ENCODE results near the gene ABCC6.
"Not testable (repeated sequence)": the region's sequence is repeated elsewhere in the genome, so short reads cannot be mapped to it uniquely, and the experiment has no call there.

The ABCC6 gene

DNA sequence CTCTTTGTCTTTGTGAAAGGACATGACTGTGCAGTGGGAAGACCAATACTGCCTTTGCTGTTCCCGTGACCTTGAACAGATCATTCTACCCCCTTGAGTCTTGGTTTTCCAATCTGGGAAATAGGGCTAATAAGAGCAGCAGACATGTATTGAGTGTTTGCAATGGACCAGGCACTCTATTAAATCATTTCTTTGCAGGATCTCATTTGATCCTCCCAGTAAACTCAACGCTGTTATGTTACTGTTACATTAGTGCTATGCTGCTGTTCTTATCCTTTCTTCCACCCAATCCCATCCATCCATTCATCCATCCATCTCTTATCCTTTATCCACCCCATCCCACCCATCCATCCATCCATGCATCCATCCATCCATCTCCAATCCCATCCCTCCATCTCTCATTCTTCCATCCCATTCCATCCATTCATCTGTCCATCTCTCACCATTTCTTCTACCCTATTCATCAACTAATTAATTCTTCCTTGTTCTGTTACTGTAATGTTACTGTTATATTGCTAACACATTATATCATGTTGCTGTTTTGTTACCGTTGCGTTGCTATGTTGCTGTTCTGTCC is 65.1 kb downstream of the ABCC6 start:
- no peak for DNase-seq

DNA sequence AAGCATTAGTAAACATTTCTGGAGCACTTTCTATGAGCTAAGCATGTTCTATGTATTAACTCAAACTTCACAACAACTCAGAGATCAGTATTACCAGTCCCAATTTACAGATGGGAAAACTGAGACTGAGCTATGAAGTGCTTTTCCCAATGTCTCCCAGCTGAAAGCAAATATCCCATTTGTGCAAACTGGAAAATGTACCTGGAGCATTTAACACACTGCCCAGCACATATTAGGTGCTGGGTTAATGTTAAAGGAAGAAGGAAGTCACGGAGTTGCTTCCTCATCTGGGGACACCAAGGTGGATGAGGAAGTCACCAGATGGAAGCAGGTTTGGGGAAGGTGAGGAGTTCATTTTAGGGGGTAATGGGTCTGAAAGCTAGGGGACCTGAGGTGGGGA is 66.1 kb downstream of the ABCC6 start:
- no peak for DNase-seq

DNA sequence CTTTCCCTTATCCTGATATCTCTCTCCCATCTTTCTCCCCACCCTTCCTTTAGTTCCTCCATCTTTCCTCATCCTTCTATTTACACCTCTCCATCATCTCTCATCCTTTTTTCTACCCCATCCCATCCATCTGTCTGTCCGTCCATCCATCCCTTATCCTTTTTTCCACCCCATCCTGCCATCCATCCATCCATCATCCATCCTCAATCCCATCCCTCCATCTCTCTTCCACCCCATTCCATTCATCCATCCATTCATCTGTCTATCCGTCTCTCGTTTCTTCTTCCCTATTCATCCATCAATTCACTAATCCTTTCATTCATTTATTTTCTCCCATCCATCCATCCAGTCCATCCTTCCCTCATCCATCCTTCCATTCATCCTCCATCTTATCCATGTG is 68.1 kb downstream of the ABCC6 start:
- DNase-seq: no peak

DNA sequence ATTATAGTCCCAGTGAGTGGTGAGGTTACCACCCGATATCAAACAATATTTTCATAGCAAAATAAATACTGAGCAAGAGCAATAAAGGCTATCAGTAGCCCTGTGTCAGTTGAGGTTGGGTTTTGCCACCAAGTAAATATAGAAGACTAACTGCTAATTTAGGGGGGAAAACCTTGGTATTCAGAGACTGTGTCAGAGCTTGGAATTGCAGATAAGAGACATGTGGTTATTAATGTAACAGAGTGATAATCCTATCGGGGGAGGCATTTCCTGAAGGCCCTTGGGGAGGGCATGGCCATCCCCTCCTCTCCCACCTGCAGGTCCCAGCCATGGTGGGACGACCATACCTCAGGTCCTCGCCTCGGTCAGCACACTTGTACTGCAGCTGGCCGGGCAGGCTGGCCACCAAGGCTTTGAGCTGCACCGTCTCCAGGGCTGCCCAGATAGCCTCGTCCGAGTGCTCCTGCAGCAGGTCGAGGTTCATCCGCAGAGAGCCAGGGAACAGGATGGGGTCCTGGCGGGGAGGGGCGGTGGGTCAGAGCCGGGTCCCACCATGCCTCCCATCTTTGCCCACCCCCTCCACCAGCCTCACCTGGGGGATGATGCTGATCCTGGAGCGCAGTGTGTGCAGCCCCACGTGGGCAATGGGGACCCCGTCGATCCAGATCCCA is 68.9 kb downstream of the ABCC6 start:
- DNase-seq: no peak

DNA sequence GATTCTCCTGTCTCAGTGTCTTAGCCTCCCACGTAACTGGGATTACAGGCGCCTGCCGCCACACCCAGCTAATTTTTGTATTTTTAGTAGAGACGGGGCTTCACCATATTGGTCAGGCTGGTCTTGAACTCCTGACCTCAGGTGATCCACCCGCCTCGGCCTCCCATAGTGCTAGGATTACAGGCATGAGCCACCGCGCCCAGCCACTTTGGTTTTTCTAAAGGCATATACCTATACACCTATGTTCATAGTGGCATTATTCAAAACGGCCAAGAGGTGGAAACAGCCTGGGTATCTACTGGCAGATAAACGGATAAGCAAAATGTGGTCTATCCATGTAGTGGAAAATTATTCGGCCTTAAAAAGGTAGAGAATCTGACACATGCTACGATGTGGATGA is 70.3 kb downstream of the ABCC6 start:
- DNase-seq: not testable (repeated sequence)

DNA sequence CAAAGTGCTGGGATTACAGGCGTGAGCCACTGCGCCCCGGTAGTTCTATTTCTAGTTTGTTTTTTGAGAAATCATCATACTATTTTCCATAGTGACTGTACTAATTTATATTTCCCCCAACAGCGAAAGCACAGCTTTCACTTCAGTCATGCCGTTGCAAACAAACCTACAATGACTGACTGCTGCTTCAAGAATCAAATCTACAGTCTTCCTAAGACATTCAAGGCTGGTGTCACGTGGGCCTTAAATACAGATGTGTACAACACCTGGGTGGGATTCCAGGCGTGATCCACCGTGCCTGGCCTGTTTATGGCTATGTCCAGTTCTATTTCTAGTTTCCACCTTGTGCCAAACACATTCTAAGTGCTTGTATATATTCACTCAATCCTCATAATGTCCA is 72.0 kb downstream of the ABCC6 start:
- no peak for DNase-seq

DNA sequence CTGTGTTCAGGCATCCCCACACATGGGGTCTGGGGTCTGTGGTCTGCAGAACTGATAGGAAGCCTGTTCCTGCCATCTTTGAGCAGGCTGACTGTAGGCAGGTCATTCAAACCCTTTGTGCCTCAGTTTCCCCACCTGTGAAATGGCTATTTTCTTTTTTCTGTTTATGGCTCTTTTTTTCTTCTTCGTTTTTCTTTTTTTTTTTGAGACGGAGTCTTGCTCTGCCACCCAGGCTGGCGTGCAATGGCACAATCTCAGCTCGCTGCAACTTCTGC is 72.5 kb downstream of the ABCC6 start:
- DNase-seq: no peak

DNA sequence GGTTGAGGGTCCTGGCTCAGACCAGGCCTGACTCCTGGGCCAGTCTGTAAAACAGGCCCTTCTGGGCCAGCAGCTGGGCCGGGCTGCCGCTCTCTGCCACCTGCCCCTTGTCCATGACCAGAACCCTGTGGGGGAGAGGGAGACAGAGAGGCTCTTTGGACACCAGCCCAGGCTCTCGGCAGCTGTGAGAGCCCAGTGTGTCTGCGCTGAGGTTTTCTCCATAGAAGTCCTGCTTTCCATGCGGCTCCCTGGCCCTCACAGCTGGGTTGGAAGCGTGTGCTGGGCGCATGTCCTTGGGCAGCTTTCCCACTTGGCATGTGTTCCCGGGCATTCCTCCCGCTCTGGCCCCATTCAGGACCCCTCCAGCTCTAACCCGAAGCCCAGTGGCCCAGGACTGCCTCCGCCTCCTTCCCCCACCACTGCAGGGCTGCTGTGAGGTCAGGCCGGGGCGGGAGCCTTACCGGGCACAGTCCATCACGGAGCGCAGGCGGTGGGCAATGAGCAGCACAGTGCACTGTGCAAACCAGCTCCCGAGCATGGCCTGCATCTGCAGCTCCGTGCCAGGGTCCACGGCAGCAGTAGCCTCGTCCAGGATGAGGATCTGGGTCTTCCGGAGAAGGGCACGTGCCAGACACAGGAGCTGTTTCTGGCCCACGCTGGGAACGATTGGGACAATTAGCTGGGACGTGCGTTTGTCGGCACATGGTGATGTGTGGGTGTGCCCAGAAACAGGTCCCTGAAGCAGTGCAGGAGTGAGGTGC is 73.0 kb downstream of the ABCC6 start:
- DNase-seq: peak; percentile 91

DNA sequence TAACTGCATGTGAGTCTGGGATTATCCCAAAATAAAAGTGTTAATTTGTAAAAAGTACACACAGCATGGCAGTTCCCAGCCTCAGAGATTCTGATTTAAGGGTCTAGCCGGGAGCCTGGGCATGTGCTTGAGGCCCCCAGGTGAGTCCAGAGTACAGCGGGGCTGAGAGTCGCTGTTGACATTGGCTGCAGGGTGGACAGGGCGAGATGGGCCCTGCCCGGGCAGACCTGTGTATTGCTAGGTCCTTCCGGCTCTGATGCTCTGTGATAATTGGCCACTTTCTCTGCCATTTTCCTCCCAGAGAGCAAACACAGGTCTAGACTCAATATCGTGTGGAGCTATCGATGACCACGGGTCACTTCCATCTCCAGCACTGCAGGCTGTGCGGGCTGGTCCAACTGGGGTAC is 73.6 kb downstream of the ABCC6 start:
- no peak for DNase-seq

DNA sequence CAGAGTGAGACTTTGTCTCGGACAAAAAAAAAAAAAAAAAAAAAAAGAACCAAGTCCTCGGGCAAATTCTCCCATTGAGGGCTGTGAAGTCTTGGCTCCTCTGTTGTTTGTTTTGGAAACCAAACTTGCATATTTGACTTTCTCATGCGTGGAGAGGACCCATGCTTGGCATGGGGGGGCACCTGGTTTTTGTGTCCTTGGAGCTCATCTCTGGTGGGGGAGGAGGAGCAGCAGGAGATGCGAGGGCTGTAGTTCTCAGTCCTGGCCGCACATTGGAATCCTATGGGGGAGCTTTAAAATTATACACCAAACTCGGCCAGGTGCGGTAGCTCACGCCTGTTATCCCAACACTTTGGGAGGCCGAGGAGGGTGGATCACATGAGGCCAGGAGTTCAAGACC is 74.5 kb downstream of the ABCC6 start:
- DNase-seq: no peak

DNA sequence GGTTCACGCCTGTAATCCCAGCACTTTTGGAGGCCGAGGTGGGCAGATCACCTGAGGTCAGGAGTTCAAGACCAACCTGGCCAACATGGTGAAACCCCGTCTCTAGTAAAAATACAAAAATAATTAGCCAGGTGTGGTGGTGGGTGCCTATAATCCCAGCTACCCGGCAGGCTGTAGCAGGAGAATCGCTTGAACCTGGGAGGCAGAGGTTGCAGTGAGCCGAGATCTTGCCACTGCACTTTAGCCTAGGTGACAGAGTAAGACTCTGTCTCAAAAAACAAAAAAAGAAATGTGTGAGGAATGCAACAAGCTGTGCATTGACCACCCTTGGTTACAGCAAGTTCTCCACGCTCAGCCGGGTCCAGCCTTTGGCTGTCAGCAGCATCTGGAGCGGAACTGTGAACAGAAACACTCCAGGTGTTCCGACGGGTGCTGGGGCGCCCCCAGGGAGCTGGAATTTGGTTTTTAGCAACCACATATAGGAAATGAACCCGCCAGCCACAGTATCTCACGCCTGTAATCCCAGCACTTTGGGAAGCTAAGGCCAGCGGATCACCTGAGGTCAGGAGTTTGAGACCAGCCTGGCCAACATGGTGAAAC is 75.2 kb downstream of the ABCC6 start:
- not testable (repeated sequence) for DNase-seq

DNA sequence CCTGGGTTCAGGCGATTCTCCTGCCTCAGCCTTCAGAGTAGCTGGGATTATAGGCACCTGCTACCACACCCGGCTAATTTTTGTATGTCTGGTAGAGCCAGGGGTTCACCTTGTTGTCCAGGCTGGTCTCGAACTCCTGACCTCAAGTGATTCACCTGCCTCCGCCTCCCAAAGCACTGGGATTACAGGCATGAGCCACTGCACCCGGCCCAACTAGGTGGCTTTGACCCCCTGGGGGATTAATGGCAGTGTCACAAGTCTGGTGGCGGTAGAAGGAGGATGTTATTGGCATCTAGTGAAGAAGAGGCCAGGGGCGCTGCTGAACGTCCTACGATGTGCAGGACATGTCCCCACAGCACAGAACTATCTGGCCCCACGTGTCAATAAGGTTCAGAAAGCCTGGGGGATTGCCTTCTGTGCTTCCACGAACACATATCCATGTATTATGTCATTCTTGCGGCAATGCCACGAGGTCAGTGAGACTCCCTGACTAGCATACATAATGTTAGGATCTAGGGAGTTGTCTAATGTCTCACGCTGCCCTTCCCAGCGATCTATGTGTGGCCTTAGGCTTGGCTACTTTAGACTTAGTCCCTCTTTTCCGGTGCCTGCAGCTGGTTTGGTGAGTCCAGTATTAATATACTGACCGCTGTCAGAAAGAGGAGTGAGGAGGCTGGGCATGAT is 75.8 kb downstream of the ABCC6 start:
- no peak for DNase-seq

DNA sequence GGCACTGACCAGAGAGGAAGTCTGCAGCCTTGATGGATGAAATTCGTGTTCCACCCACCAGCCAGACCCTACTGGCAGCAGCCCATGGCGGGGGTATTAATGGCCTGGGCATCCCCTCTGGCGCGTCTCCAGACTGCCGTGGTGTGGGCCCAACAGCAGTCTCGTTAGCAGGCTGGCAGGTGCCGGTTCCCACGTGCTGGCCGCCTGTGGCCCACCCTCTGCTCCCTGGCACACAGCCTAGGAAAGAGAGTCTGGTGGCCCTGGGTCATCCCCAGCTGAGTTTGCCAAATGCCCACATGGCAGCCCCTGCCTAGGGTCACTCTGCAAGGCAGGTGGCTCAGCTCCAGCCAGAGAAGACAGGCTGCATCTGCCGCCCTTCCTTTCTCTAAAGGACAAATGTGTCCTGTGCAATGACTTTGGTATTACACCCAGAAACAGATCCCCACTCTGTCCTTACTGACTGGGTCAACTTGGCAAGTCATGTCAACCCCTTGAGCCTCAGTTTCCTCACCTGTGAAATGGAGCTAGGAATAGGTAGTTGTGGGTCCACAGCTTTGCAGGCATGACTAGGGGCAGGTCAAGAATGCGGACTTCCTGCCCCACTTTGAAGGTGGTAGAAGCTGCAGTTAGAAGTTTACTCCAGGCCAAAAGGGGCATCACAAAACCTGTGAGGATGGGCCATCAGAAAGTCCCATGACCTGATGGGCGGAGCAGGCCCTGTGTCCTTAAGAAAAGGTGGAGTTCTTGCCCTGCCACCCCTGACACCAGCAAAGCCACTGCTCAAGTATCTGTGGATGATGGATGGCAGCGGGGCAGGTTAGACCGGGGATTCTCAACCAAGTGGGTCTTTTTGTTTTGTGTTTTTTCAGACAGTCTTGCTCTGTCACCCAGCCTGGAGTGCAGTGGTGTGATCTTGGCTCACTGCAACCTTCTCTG is 76.6 kb downstream of the ABCC6 start:
- DNase-seq: no peak

DNA sequence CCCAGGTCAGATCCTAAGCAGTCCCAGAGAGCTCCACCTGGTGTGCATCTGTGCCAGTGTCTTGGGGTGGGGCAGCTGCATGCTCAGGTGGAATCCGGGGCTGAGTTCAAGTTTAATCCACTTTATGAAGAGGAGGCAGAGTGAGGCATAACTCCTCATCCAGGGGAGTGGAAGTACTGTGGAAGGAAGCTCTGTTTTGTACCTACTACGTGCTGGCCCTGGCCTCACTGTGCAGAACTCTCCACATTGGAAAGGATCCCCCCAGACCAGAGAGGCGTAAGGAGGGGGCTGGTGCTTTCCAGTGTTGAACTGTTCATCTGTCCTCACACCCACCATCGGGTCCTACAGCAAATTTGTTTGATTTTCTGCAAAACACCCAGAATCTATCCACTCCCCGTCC is 78.0 kb downstream of the ABCC6 start:
- DNase-seq: no peak

DNA sequence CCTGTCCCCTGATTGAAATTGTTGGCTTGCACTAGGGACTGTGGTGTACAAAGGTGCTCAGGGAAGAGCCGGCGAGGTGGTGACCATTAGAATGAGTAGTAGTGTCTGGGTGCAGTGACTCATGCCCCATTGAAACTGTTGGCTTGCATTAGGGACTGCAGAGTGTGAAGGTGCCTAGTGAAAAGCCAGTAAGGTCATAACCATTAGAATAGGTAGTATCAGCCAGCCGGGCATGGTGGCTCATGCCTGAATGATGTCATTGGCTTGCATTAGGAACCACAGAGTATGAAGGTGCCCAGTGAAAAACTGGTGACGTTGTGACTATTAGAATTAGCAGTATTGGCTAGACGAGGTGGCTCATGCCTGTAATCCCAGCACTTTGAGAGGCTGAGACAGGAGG is 78.9 kb downstream of the ABCC6 start:
- DNase-seq: no peak

DNA sequence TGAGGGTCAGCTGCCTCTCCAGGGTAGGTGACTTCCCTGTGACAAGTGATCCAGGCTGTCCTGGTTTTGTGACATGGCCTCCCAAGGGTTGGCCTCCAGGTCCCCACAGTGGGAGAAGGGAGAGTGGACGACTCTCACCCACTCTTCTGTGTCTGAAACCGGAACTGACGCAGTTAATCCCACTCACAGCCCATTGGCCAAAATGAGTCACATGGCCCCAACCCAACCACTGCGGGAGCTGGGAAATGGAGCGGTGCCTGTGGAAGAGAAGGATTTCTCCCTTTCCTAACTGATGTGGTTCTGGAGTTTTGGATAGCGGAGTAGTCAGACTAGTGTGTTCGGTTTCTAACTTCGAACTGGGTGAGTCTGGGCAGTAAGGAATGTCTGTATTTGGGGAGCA is 79.4 kb downstream of the ABCC6 start:
- no peak for DNase-seq

DNA sequence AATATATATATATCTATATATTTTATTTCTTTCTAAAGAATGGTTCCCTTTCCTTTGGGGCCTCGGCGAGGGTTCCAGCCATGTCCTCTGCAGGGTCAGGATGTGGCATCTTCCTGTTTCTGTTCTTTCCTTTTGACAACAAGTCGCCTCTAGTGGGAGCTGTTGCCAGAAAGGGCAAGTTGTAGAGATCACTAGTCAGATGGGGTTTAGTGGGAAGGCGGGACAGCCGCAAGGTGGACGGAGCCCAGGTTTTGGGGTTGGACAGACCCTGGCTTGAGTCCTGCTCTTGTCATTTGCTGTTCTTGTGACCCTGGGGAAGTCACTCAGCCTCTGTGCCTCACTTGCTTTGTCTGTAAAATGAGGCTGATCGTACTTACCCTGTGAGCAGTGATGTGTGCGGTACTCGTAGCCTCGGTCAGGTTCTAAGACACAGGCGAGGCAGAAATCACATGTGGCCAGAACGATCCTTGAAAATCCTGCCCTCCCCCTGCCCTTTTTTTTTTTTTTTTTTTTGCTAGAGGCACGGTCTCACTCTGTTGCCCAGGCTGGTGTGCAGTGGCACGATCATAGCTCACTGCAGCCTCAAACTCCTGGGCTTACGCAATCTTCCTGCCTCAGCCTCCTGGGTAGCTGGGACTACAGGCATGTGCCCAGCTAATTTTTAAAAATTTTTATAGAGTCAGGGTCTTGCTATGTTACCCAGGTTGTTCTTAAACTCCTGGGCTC is 80.1 kb downstream of the ABCC6 start:
- DNase-seq: no peak

DNA sequence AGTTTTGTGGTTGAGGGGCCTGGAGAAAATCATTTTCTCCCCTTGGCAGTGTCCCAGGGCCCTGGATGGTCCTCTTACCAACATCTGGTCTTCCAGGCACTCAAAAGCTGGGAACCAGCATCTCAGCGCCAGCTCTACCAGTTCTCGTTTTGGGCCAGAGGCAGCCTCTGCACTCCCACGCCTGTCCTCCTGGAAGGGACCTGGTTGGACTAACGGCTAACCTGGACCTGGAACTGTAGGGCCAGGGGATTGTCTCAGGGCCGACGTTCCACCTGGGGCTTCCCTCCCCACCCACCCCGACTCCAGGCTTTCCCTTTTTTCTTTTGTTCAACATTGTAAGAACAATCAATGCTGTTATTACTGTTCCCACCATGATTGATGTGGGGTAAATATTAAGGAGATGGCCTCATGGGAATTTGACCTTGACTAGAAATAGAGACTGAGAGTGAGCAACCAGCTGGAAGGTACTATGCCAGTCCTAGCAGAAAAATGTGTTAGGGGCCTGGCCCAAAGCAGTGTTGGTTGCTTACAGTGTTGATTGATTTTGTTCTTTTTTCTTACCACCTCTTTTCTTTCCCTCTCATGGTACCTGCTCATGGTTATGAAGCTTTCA is 81.4 kb downstream of the ABCC6 start:
- DNase-seq: no peak

DNA sequence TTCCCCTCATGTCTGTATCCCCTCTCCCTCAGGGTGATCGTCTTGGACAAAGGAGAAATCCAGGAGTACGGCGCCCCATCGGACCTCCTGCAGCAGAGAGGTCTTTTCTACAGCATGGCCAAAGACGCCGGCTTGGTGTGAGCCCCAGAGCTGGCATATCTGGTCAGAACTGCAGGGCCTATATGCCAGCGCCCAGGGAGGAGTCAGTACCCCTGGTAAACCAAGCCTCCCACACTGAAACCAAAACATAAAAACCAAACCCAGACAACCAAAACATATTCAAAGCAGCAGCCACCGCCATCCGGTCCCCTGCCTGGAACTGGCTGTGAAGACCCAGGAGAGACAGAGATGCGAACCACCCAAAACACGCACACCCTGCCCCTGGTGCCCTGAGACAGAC is 82.2 kb downstream of the ABCC6 start:
- DNase-seq: no peak

DNA sequence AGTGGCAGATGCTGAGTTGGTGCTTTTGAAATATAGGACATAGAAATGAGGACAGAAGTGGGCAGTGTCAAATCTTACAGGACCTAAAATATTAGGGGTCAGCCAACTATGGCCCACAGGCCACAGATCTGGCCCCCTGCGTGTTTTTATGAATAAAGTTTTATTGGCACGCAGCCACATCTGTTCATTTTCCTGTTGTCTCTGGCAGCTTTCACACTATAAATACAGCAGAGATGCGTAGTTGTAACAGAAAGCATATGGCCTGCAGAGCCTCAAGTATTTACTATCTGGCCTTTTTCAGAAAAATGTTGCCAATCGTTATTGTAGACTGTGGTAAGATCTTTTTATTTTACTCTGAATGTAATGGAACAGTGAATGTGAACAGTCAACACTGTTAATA is 82.8 kb downstream of the ABCC6 start:
- DNase-seq: no peak

DNA sequence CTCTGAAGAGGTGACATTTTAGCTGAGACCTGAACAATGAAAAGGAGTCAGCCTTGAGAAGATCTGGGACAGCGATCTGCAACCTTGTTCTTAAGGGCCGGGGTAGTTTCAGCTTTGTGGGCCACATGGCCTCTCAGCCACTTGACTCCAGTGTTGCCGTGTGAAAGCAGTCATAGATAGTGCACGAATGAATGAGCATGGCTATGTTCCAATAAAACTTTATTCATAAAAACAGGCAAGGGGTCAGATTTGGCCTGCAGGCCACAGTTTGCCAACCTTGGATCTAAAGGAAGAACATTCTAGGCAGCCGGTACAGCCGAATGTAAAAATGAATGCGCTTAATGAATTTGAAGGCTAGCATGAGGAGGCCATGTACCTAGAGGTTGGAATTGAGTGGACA is 83.5 kb downstream of the ABCC6 start:
- no peak for DNase-seq

All from midbrain (tissue), 1 donor.